Erythroblast (primary cell): Measurements from ENCODE around the gene ZNF761.

ENCODE experiments used
- GATA1 ChIP-seq: IDR thresholded peaks from 2 replicates; pipeline ENCODE4 v1.6.1; 2011; ENCODE audit warnings: low read depth, mild to moderate bottlenecking, control low read depth, low read length, moderate library complexity
- POLR2A ChIP-seq: IDR thresholded peaks from 2 replicates; pipeline ENCODE4 v1.6.1; 2011; ENCODE audit warnings: mild to moderate bottlenecking, low read length

GRCh38 chr19:53455828-53456227 is 24.0 kb downstream of the ZNF761 start:
- TF ChIP-seq POLR2A: no peak
- TF ChIP-seq GATA1: no peak
